GM12872 (cell line): ENCODE data around the gene ASIC3.

ENCODE experiments used
- CTCF ChIP-seq: IDR thresholded peaks from 3 replicates; pipeline ENCODE4 v1.5.1; 2011; ENCODE audit warnings: low read depth, mild to moderate bottlenecking, low read length, moderate library complexity; ENCODE audit not compliant: insufficient read depth

Gene ASIC3

GRCh38 chr7:151091003-151091402 is 42.7 kb downstream of the ASIC3 start:
- no peak for TF ChIP-seq CTCF

- peak; percentile 83 for TF ChIP-seq CTCF
Observed at GRCh38 chr7:151091431-151091830, 43.1 kb downstream of the ASIC3 start.

GRCh38 chr7:151091988-151092387 is 43.7 kb downstream of the ASIC3 start:
- TF ChIP-seq CTCF: no peak

- no peak for TF ChIP-seq CTCF
Observed at GRCh38 chr7:151093748-151094147, 45.4 kb downstream of the ASIC3 start.

- TF ChIP-seq CTCF: no peak
Observed at GRCh38 chr7:151094675-151095074, 46.3 kb downstream of the ASIC3 start.

GRCh38 chr7:151095123-151095797 is 46.9 kb downstream of the ASIC3 start:
- no peak for TF ChIP-seq CTCF

- no peak for TF ChIP-seq CTCF
Observed at GRCh38 chr7:151095828-151096475, 47.6 kb downstream of the ASIC3 start.
